Endodermal cell (in vitro differentiated cells): Measurements from ENCODE around the gene ADK. TPM values are rescaled to one million over a fixed set of nuclear protein-coding genes. Genes with fewer than 3 reads are reported as not detected.

Source experiments
- DNase-seq: peaks from one replicate; pipeline ENCODE4 v3.0.0-alpha.2; 2017
- H3K27ac ChIP-seq: 2 replicates; pipeline ENCODE4 v1.5.1; 2013; ENCODE audit warnings: mild to moderate bottlenecking, low read depth, low read length, moderate library complexity
- H3K27me3 ChIP-seq: 2 replicates; pipeline ENCODE4 v1.6.1; 2013; ENCODE audit warnings: mild to moderate bottlenecking, low read length, moderate library complexity; ENCODE audit not compliant: insufficient read depth, control insufficient read depth, poor library complexity, severe bottlenecking
- H3K36me3 ChIP-seq: 2 replicates; pipeline ENCODE4 v1.7.0; 2013; ENCODE audit warnings: mild to moderate bottlenecking, low read length, moderate library complexity; ENCODE audit not compliant: control insufficient read depth, insufficient read depth
- H3K4me1 ChIP-seq: one replicate; pipeline ENCODE4 v1.7.0; 2013; ENCODE audit warnings: low read length; ENCODE audit not compliant: control insufficient read depth, insufficient read depth
- H3K4me3 ChIP-seq: 2 replicates; pipeline ENCODE4 v1.5.1; 2013; ENCODE audit warnings: mild to moderate bottlenecking, low read length, moderate library complexity
- H3K9ac ChIP-seq: 2 replicates; pipeline ENCODE4 v1.6.1; 2013; ENCODE audit warnings: mild to moderate bottlenecking, low read length, moderate library complexity; ENCODE audit not compliant: poor library complexity, severe bottlenecking; ENCODE audit errors: extremely low read depth
- H3K9me3 ChIP-seq: 2 replicates; pipeline ENCODE4 v1.6.1; 2013; ENCODE audit warnings: mild to moderate bottlenecking, low read length, moderate library complexity; ENCODE audit not compliant: control insufficient read depth
- H3K27ac Mint-ChIP-seq: 2 replicates; pipeline ENCODE4 v1.8.0; 2020; ENCODE audit warnings: mixed read lengths
- H3K27me3 Mint-ChIP-seq: 2 replicates; pipeline ENCODE4 v1.8.0; 2021; ENCODE audit warnings: mild to moderate bottlenecking, mixed read lengths; ENCODE audit not compliant: insufficient read depth
- H3K36me3 Mint-ChIP-seq: 2 replicates; pipeline ENCODE4 v1.8.0; 2020; ENCODE audit warnings: low read depth, mixed read lengths
- H3K4me1 Mint-ChIP-seq: 2 replicates; pipeline ENCODE4 v1.8.0; 2020; ENCODE audit warnings: mixed read lengths
- H3K4me3 Mint-ChIP-seq: 2 replicates; pipeline ENCODE4 v1.8.0; 2020; ENCODE audit warnings: mild to moderate bottlenecking, moderate library complexity, mixed read lengths
- H3K9me3 Mint-ChIP-seq: 2 replicates; pipeline ENCODE4 v1.8.0; 2020; ENCODE audit warnings: mild to moderate bottlenecking, mixed read lengths
- WGBS, 2 experiments: methylation state at CpG; one replicate each; pipeline versions ENCODE4 v1.1.5 to v1.1.7; 2013; ENCODE audit warnings: missing lambda C conversion rate in 2 of 2, mixed read lengths in 1 of 2; ENCODE audit not compliant: insufficient coverage in 1 of 2, insufficient read length in 1 of 2; 5-methylcytosine and 5-hydroxymethylcytosine counted together
- total RNA-seq, 2 donors: library from RNA; stranded (reverse); fragmentation: NEBNext Ultra II Directional in 1 of 2; extraction: Animal tissue kit (Norgen Biotek cat#: 25700) in 1 of 2; gene quantifications; 2 replicates in 1 of 2; 3 replicates in 1 of 2; pipeline ENCODE4 v1.2.1, GENCODE V29; 2021
- TF ChIP-seq, protein P1 (sequence below): fragments of 200-600 bp; sonication (generic); conservative IDR thresholded peaks from 2 replicates; pipeline ENCODE4 v1.5.0; 2021; ENCODE audit warnings: antibody characterized with exemption, mild to moderate bottlenecking

Gene ADK
- total RNA-seq, 2 donors from 2014 or later = 23.6 to 36.7 TPM

GRCh38 chr10:74651565-74651964 lies 500.5 kb downstream of the ADK start:
- H3K27ac Mint-ChIP-seq = no peak overlapping the region
- no peaks in the 10 kb centered on the region for H3K9me3 Mint-ChIP-seq
- H3K4me1 Mint-ChIP-seq = peaks cover 1% of the 10 kb centered on the region
- no peak overlapping the region for H3K4me3 ChIP-seq
- no peak overlapping the region for H3K27ac ChIP-seq
- no peaks in the 10 kb centered on the region for H3K36me3 ChIP-seq
- no peaks in the 10 kb centered on the region for H3K4me1 ChIP-seq
- no peaks in the 10 kb centered on the region for H3K27me3 Mint-ChIP-seq
- peaks cover 6% of the 10 kb centered on the region for H3K36me3 Mint-ChIP-seq
- TF ChIP-seq, protein P1, sequence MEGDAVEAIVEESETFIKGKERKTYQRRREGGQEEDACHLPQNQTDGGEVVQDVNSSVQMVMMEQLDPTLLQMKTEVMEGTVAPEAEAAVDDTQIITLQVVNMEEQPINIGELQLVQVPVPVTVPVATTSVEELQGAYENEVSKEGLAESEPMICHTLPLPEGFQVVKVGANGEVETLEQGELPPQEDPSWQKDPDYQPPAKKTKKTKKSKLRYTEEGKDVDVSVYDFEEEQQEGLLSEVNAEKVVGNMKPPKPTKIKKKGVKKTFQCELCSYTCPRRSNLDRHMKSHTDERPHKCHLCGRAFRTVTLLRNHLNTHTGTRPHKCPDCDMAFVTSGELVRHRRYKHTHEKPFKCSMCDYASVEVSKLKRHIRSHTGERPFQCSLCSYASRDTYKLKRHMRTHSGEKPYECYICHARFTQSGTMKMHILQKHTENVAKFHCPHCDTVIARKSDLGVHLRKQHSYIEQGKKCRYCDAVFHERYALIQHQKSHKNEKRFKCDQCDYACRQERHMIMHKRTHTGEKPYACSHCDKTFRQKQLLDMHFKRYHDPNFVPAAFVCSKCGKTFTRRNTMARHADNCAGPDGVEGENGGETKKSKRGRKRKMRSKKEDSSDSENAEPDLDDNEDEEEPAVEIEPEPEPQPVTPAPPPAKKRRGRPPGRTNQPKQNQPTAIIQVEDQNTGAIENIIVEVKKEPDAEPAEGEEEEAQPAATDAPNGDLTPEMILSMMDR = no peak
- no peaks in the 10 kb centered on the region for H3K27me3 ChIP-seq
- no peak overlapping the region for H3K9ac ChIP-seq
- H3K9me3 ChIP-seq = no peaks in the 10 kb centered on the region
- DNase-seq = no peak
- no peak overlapping the region for H3K4me3 Mint-ChIP-seq

- 96 to 97% methylated on average over 4 to 7 of the region's 7 CpGs for WGBS, 2 experiments
- Histone ChIP-seq H3K4me3 (no peak overlapping the region), H3K36me3 (no peaks in the 10 kb centered on the region), H3K9me3 (no peaks in the 10 kb centered on the region), H3K27ac (no peak overlapping the region), H3K4me1 (no peaks in the 10 kb centered on the region), H3K27me3 (no peaks in the 10 kb centered on the region), H3K9ac (no peak overlapping the region)
- Mint-ChIP-seq H3K4me3 (no peak overlapping the region), H3K4me1 (no peaks in the 10 kb centered on the region), H3K36me3 (peaks cover 6% of the 10 kb centered on the region), H3K27me3 (no peaks in the 10 kb centered on the region), H3K27ac (no peak overlapping the region), H3K9me3 (no peaks in the 10 kb centered on the region)
- TF ChIP-seq, protein P1 = no peak
- no peak for DNase-seq
Observed at GRCh38 chr10:74652664-74653063, 501.6 kb downstream of the ADK start.

GRCh38 chr10:74658511-74658910 lies 507.5 kb downstream of the ADK start:
- Mint-ChIP-seq H3K9me3 (no peaks in the 10 kb centered on the region), H3K4me1 (no peaks in the 10 kb centered on the region), H3K27ac (no peak overlapping the region), H3K27me3 (no peaks in the 10 kb centered on the region), H3K36me3 (peaks cover 6% of the 10 kb centered on the region), H3K4me3 (no peak overlapping the region)
- no peaks in the 10 kb centered on the region for H3K9me3 ChIP-seq
- H3K4me3 ChIP-seq = no peak overlapping the region
- DNase-seq = no peak
- no peaks in the 10 kb centered on the region for H3K36me3 ChIP-seq
- H3K9ac ChIP-seq = no peak overlapping the region
- TF ChIP-seq, protein P1 = no peak
- no peak overlapping the region for H3K27ac ChIP-seq
- no peaks in the 10 kb centered on the region for H3K4me1 ChIP-seq
- H3K27me3 ChIP-seq = no peaks in the 10 kb centered on the region
- 94 to 96% methylated on average over 3 of the region's 5 CpGs for WGBS, 2 experiments
